Gastroesophageal sphincter (tissue), 3 donors: ENCODE results near the gene KIAA1217.

Experiments
- CTCF ChIP-seq, 4 experiments: fragments of 200-600 bp in 2 of 4; fragments of 450-650 bp in 2 of 4; sonication (generic) in 1 of 4; IDR thresholded peaks; one replicate each; pipeline ENCODE4 v1.5.1; 2017 to 2019; ENCODE audit warnings: antibody characterized with exemption in 4 of 4, mild to moderate bottlenecking in 2 of 4, moderate library complexity in 2 of 4
- EP300 ChIP-seq: sonication (generic); formaldehyde crosslinking; IDR thresholded peaks from one replicate; pipeline ENCODE4 v1.6.1; 2017; ENCODE audit warnings: antibody characterized with exemption, mild to moderate bottlenecking
- POLR2AphosphoS5 ChIP-seq: sonication (generic); formaldehyde crosslinking; IDR thresholded peaks from one replicate; pipeline ENCODE4 v1.6.1; 2017; ENCODE audit warnings: antibody characterized with exemption

GRCh38 chr10:24550680-24551079, 341.7 kb downstream of the KIAA1217 start:
- no peak for TF ChIP-seq CTCF (IDR thresholded peaks at IDR 0.05)
- no peak for TF ChIP-seq POLR2AphosphoS5
- TF ChIP-seq EP300, result no peak
